GM21515 (cell line): Measurements from ENCODE around the gene IFITM1.
"Not testable (repeated sequence)": the region's sequence is repeated elsewhere in the genome, so short reads cannot be mapped to it uniquely, and the experiment has no call there.

ENCODE experiments used
- ATAC-seq: cut with Tn5 transposase; IDR thresholded peaks from one replicate; pipeline ENCODE4 v1.9.1; 2021; ENCODE audit not compliant: unreplicated experiment

Gene IFITM1

DNA sequence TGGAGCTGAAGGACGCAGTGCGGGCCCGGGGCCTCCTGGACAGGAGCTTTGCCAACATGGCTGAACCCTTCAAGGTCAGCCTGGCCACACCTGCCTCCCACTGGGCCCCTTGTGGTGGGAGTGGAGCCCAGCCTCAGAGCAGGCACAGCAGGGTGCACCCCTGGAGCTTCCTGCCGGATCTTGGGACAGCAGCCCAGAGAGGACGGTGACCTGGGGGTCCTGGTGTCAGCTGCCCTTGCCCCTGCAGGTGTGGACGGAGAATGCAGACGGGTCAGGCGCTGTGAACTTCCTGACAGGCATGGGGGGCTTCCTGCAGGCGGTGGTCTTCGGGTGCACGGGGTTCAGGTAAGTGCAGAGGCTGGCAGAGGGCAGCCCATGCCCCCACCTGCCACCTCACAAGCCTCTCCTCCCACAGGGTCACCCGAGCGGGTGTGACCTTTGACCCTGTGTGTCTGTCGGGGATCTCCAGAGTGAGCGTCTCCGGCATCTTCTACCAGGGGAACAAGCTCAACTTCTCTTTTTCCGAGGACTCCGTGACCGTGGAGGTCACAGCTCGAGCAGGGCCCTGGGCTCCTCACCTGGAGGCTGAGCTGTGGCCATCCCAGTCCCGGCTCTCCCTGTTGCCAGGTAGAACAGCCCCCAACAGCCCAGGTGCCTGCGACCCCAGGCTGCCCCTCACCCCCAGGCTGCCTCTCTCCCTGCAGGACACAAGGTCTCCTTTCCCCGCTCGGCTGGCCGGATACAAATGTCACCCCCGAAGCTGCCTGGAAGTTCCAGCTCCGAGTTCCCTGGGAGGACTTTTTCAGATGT, 19.8 kb upstream of the IFITM1 start:
- ATAC-seq, result no peak

DNA sequence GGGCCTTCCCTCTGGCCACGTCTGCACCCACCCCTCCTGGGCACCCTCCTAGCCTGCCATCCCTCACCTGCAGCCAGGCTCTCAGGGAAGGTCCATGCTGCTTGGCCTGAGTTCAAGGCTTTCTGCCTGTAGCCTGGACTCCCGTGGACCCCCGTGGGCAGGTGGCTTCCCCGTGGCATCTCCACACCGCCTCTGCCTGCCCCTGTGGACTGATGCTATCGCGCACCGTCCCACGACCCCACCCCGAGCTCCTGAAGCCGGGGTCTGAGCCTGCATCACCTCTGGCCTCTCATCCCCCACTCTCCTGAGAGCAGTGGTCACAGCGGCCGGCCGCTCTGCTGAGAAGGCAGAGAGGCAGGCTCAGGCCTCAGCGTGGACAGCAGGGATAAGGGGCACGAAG, 19.1 kb upstream of the IFITM1 start:
- ATAC-seq, result no peak

DNA sequence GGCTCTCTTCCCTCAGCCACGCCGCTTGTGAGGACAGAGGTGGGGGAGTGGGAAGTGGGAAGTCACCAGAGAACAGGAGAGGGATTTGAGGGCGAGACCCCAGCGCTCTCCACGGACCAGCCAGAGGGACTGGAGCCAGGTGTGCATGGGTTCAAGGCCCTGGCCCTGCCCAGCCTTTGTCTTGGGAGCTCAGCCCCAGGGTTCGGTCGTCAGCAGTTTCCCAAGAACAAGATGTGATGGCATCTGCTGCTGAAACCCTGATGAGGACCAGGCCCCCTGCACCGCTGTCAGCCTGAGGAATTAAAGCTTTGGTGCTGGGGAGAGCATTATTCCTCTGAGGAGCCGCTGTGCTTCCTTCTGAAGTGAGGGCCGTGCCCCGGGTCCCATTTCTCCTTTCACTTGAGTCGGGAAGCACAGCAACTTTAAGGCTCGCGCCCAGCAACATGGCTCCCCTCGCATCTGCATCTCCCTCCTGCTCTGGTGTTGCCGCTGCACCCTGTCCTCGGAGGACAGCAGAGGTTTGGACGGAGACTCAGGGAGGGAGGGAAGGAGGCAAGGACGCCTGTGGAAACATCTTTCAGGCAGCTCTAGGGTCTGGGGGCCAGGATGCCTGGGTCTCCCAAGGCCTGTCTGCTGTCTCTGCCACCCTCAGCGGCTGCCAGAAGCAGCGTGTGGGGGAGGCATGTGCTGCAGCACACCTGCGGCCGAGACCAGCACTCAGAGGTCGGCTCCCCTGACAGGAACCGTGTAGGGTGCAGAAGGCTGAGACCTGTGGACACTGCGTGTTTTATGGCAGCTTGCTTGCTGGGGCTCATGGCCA, 18.3 kb upstream of the IFITM1 start:
- ATAC-seq, result no peak

DNA sequence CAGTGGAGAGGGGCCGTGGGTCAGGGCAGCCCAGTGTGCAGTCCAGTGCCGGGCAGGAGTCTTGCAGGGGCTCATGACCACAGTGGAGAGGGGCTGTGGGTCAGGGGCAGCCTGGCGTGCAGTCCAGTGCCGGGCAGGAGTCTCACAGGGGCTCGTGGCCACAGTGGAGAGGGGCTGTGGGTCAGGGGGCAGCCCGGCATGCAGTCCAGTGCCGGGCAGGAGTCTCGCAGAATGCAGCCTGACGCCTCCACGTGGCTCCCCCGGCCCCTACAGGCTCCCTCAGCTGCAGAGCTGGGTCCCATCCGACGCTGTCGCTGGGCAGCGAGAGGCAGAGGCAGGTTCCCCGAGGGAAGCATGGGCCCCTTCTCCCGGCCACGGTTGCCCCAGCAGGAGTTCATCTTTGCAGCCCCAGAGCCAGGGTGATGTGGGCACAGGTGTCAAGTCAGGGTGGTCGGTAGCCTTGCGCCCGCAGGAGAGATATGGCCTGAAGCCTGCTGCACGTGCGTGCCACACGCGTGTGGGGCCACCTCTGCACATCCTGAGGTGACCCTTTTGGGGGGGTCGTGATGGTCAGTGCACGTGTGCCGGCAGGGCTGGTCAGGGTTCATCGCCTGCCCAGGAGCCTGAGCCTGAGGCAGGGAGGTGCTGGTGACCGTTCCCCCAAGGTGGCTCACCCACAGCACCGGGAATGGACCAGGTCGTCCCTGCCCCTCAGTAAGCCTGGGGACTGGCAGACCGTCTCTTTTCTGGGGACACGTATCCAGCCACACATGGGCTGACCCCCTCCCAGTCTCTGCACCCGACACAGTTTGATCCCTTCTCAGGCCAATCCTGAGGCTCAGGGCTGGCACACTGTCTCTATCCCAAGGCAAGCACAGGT, 17.4 kb upstream of the IFITM1 start:
- no peak for ATAC-seq

DNA sequence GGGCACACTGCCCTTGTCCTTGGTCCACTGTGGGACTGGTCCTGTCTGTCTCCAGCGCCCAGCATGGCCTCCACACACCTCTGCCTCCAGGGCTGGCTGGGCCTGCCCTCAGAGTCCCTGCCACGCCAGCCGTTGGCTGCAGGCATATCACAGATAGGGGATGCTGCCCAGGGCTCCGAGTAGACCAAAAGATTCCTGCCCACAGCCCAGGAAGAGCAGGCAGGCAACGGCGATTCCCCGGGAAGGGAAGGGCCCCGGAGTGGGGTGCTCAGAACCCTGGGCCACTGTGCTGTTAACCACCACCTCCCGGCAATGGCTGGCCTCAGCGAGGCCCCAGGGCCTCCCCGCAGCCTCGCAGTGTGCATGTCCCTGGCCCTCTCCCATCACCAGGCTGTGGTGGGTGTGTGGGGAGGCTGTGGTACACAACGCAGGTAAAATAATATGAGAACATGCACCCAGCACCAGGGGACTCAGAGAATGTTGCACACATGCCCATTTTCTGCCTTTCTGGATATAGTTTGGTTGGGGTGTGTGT, 16.7 kb upstream of the IFITM1 start:
- no peak for ATAC-seq

DNA sequence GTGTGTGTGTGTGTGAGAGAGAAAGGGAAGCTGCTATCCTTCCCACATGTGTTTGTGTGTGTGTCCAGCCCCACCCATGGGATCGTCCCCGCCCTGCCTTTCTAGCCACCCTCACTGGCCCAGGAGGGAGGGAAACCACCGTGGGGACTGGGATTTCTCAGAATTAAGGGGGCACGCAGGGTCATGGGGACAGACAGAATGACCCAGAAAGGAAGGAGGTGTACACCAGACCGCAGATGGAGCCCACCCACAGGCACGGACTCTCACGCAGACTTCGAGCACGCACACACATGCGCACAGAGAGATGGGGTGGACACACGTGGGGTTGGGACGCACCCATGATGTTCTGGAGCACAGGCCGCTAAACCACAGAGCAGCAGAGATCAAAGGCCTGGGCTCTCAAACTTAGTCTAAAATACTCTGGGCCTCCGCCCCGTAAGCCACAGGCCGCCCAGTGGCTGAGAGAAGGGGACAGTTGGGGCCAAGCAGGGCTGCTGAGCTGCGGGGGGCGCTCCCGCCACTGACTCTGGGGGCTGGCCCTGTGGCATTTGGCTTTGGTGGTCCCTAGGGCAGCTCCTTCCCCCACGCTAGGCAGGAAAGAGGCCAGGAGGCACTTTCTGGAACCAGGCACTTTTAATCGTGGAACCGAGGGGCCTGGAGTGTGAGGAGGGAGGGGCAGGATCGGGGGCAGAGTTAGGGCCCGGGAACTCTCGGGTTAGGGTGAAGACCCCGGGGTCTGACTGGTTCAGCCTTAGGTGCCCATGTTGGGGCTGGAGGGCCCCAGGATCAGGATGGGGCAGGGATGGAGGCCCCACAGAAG, 16.0 kb upstream of the IFITM1 start:
- ATAC-seq, result no peak

DNA sequence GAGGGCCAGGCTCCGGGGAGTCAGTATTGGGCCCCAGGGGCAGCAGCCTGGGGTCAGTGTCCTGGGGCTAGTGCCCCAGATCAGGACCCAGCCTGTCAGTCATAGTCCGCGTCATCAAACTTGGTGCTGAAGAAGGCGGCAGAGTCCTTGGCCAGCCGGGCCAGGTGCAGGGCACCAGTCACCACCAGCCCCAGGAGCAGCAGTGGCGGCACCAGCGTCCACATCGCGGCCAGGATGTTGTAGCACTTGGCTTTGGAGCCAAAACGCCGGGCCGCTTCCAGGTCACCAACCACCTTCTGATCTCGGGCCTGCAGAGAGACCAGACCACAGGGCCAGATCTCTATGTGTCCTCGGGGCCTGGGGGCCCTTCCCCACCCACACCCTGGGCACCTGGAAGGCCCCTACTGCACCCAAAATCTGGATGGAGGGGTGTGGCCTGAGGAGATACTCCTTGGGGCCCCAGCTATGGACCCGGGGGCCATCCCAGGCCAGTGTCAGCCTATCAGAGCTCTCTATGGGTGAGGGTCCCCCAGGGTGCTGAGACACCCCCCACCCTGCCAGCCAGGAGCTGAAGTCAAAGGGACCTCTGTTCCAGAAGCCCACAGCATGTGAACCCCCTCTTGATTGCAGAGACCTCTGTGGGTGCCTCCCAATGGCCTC, 15.3 kb upstream of the IFITM1 start:
- ATAC-seq, result no peak

DNA sequence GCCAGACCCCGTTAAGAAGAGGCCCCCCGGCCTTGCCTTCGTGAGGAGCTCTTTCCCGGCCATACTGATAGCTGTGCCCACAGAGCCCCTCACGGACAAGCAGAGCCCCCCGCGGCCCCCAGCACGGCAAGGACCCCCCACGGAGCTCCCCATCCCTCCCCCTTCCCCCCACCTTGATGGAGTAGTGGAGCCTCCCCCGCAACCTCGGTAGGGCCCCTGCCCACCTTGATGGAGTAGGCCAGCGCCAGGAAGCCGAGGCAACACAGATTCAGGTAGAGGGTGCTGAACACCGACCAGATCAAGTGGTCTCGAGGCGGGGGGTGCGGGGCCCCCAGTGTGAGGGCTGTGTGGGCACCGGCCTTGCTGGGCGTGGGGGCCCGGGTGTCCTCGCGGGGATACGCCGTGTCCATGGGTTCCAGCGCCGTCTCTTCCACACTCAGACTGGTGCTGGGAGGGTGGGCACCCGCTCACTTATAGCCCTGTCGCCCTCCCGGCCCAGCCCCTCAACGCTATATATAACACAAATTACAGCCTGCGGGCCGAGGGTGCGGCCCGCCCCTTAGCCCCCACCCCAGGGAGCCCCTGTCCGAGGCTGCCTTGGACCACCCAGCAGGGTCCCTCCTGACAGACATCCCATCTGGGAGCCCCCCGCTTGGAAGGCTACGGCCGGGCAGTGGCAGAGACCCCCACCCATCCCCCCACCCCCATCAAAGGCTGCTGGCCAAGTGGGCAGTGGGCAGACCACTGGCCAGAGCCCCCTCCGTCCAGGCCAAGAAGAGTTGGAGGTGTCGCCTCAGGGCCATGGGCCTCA, 14.6 kb upstream of the IFITM1 start, which contains the start of gene IFITM5:
IFITM5 (minus strand) TSS at position 446 of the 811 bp plus-strand sequence; CDS start at position 410, 36 bp downstream.
- no peak for ATAC-seq

DNA sequence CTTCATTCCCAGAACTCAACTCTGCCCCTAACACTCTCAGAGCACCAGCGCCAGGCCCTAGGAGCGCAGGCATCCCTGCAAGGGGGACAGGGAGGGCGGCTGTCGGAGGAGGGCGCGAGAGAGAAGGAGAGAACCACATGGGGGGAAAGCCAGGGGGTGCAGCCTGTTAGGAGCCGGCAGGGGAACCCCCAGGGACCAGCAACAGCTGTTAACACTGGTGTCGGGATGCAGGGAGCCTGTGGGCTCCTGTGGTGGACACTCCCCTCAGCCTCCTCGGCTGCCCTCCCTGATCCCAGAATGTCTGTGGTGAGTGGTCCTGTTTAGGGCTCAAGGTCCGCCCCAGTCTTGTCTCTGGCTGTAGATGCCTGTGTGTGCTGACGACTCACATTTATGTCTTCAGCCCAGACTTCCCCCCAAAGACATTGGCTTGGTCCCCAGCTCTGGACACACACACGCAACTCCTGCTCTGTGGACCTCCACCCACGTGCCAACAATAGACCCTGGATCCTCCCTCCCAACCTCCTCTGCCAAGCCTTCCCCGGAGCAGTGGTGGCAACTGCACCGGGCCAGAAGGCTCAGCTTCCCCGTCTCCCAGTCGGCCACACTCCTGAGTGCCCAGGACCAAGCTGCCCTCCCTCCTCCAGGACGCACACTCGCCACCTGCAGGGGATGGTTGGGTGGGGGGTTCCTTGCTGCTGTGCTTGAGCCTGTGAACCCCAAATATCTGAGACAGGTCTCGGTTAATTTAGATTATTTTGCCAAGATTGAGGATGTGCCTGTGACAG, 13.7 kb upstream of the IFITM1 start:
- no peak for ATAC-seq

DNA sequence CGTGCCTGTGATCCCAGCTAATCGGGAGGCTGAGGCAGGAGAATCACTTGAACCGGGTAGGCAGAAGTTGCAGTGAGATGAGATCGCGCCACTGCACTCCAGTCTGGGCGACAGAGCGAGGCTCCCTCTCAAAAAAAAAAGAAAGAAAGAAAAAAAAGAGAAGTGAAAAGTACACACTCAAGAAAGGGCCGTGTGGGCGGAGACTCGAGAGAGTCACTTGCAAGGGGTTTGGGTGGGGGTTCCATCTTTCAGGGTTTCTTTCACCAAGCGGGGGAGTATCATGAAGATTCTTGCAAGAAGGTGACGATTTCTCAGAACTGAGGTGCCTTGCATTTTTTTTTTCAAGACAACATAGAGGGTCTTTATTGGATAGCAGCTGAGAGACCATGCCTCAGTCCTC, 10.5 kb upstream of the IFITM1 start:
- ATAC-seq, result no peak

DNA sequence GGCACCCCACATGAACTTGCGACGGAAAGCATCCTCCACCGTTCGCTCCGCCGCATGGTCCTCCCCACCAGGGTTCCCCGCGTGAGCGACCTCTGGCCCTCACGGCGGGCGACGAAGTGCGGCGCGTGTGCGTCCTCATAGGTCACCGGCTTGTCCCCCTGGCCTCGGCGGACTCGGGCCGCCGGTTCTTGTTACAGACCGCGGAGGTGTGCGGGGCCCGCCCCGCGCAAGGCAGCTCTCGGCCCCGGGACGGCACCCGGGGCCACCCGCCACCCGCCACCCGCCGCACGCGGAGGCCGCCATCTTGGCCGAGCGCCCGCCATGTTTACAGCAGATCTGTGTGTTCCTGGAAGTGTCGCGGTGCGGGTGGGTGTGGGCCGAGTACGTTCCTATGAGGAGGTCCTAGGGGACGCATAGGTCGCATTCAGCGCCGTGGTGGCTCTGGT, 9.8 kb upstream of the IFITM1 start:
- no peak for ATAC-seq

DNA sequence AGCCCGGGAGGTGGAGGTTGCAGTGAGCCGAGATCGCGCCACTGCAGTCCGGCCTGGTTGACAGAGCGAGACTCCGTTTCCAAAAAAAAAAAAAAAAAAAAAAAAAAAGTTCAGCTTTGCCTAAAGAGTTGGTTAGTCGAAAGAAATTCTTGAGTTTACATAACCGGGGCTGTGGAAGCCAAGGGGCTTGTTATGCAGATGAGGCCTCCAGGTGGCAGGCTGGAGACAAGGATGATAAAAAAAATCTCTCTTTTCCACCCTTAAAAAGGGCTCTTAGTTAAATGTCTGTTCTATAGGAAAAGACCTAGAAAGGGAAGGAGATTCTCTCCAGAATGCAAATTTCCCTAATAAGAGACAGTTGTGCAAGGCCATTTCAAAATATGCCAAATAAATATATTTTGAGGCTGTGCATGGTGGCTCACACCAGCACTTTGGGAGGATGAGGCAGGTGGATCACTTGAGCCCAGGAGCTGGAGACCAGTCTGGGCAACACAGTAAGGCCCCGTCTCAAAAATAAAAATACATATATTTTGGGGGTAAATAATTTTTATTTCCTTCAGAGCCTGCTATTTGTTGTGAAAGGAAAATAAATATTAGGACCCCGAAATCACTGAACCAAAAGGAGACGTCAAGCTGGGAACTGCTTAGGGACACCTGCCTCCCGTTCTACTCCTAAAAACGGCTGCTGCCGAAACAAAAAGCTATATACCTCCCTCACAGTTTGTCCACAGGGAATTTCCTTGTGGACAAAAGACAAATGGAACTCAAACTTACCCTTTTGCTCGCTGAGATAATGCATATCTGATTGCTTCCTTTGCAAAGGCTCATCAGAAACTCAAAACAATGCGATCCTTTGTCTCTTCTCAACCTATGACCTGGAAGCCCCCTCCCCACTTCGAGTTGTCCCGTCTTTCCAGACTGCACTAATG, 8.7 kb upstream of the IFITM1 start:
- ATAC-seq, result no peak

DNA sequence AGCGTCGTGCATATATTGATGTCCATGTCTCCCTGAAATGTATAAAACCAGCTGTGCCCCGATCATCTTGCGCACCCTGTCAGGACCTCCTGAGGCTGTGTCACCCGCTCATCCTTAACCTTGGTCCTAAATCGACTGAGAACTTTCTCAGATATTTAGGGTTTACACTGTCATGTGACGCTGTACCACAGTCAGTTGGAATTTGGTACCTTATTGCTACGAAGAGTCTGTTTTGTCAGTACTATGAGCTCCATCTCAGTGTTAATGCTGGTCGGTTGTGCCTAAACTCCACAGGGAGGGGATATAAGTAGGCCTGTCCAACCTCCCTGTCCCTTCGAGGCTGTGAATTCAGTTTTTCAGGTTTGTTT, 8.0 kb upstream of the IFITM1 start:
- ATAC-seq, result no peak

DNA sequence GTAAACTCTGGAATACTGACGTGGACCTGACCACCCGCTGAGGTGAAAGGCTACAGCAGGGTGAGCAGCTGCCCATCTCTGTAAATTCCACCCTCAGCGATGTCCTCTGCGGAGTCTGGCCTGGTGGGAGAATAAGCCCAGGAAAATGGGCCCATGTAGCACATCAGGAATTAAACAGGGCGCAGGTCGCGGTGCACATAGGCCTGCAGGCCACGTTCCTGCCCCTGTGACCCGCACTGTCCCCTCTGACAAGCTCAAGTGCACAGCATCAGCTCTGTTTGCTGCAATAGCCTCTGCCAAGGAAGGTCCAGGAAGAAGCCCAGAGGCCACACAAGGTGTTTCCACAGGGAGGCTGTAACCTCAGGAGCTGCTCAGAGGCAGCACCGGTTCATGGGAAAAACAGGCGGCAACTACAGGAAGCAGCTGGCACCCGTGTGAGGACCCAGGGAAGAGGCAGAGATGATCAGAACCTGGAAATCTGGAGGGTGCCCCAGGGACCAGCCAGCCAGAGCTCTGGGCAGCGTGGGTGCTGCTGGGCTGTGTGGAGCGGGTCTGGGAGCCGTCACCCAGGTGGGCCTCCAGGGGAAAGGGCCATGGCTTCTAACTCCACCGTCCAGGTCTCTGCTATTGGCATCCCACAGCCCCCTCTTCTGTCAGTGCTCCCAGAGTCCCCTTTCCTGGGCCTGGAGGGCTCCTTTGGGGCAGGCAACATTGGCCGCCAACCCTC, 7.0 kb upstream of the IFITM1 start:
- no peak for ATAC-seq

DNA sequence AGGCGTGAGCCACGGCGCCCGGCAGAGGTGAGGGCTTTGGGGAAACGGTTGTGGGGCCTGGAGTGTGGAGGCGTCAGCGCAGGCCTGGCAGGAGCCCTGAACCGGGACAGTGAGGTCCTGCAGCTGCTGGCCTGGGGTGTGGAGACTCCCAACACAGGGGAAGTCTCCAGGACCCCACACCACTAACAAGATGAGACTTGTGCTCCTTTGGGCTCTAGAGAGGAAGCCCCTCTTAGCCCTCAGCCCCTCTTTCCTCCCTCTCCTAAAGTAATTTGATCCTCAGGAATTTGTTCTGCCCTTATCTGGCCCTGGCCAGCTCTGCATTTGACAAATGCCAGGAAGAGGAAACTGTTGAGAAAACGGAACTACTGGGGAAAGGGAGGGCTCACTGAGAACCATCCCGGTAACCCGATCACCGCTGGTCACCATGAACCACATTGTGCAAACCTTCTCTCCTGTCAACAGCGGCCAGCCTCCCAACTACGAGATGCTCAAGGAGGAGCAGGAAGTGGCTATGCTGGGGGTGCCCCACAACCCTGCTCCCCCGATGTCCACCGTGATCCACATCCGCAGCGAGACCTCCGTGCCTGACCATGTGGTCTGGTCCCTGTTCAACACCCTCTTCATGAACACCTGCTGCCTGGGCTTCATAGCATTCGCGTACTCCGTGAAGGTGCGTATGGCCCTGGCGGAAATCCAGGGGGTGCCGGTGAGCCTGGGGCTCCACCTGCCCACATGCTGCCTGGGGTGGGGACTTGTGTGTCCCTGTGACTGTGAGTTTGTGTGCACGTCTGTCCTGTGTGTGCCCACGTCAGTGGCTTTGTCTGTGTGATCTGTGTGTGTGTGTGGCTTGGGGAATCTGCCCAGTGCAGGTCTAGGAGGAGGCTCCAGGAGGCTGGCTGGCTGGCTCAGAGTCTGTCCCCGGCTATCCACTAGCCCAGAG, 5.8 kb upstream of the IFITM1 start, which contains the start of gene IFITM2:
IFITM2 (plus strand) TSS at position 51 of the 943 bp plus-strand sequence; CDS start at position 428, 377 bp downstream.
- ATAC-seq, result not testable (repeated sequence)
